Heart left ventricle (tissue), 16 donors: ENCODE results near the gene PCBP1. TPM values are rescaled to one million over a fixed set of nuclear protein-coding genes. Genes with fewer than 3 reads are reported as not detected.
"Not testable (repeated sequence)": the region's sequence is repeated elsewhere in the genome, so short reads cannot be mapped to it uniquely, and the experiment has no call there.

Experiments used
- ATAC-seq, 4 donors: fragments of 200-7000 bp; cut with Tn5 transposase; one replicate each; pipeline ENCODE4 v1.9.1; 2020 to 2022; ENCODE audit warnings: moderate library complexity in 4 of 4, mild to moderate bottlenecking in 3 of 4, moderate number of reproducible peaks in 1 of 4
- DNase-seq, 5 donors: peaks; one replicate each; pipeline ENCODE4 v3.0.0-alpha.2; 2020
- H3K27ac ChIP-seq, 12 donors: fragments of 200-600 bp; sonication (generic) in 4 of 12; one replicate each; pipeline versions ENCODE4 v1.5.0 to v1.8.0; 2016 to 2022; ENCODE audit warnings: mild to moderate bottlenecking in 2 of 12
- H3K27me3 ChIP-seq, 9 donors: fragments of 200-600 bp; sonication (generic) in 2 of 9; one replicate each; pipeline versions ENCODE4 v1.5.1 to v1.8.0; 2016 to 2022; ENCODE audit warnings: mild to moderate bottlenecking in 3 of 9
- H3K36me3 ChIP-seq, 9 donors: fragments of 200-600 bp; sonication (generic) in 2 of 9; one replicate each; pipeline versions ENCODE4 v1.5.0 to v1.8.0; 2018 to 2022; ENCODE audit warnings: mild to moderate bottlenecking in 2 of 9
- H3K4me1 ChIP-seq, 12 donors: fragments of 200-600 bp; sonication (generic) in 4 of 12; one replicate each; pipeline versions ENCODE4 v1.5.0 to v1.8.0; 2016 to 2022; ENCODE audit warnings: mild to moderate bottlenecking in 3 of 12
- H3K4me3 ChIP-seq, 12 donors: fragments of 200-600 bp; sonication (generic) in 4 of 12; one replicate each; pipeline versions ENCODE4 v1.5.0 to v1.8.0; 2017 to 2022; ENCODE audit warnings: mild to moderate bottlenecking in 9 of 12, moderate library complexity in 4 of 12
- H3K9me3 ChIP-seq, 12 donors: fragments of 200-600 bp; sonication (generic) in 4 of 12; one replicate each; pipeline versions ENCODE4 v1.5.0 to v1.8.0; 2016 to 2022; ENCODE audit warnings: mild to moderate bottlenecking in 1 of 12
- CTCF ChIP-seq, 12 donors: fragments of 200-600 bp; sonication (generic) in 4 of 12; IDR thresholded peaks; one replicate each; pipeline versions ENCODE4 v1.5.0 to v1.8.0; 2018 to 2022; ENCODE audit warnings: antibody characterized with exemption in 12 of 12, mild to moderate bottlenecking in 5 of 12
- POLR2A ChIP-seq, 2 donors: fragments of 450-650 bp; IDR thresholded peaks; one replicate each; pipeline ENCODE4 v1.6.1; 2017; ENCODE audit warnings: antibody characterized with exemption in 2 of 2, mild to moderate bottlenecking in 2 of 2, moderate library complexity in 2 of 2
- WGBS, 4 donors: extraction: QIAGEN DNeasy Blood & Tissue Kit in 2 of 4; methylation state at CpG; one replicate each; pipeline versions ENCODE4 v1.1.5 to v1.1.7; 2013 to 2018; 5-methylcytosine and 5-hydroxymethylcytosine counted together
- intact Hi-C, 10 donors: fragments of 100-400 bp; cut with DNase I; formaldehyde crosslinking; loops; one replicate each; pipeline versions ENCODE4 v1.11.1 to v1.14.2; 2022
- polyA plus RNA-seq, 2 donors: library from polyadenylated mRNA; stranded (reverse); fragments of 200-250 nt; gene quantifications; one replicate each; pipeline ENCODE4 v1.2.3, GENCODE V29; 2013
- total RNA-seq, 9 donors: library from RNA; depleted of rRNA in 2 of 9; stranded (reverse); fragments of >200 nt in 2 of 9; fragmentation: NEBNext Ultra II Directional in 3 of 9; extraction: Animal tissue kit (Norgen Biotek cat#: 25700) in 3 of 9; gene quantifications; one replicate each; pipeline versions ENCODE4 v1.1.0 to v1.2.4, GENCODE V29; 2016 to 2023
- donor health status: ischemic (EF 13 %, LVEDD 7.1; RV severe dilation, severe dysfunction).
- donor health status: healthy with polysubstance abuse.
- donor health status: DM: no; HTN: yes; CAD: no.
- donor health status: DM: no; HTN: no; CAD: no.
- donor health status: ischemic (EF 25% LVEDD 6.9; RV normal size, moderate dysfunction).
- donor health status: ischemic (EF 25% LVEDD 5.7; RV mildly dilated, moderate dysfunction).
- donor health status: healthy.
- donor health status: DM: yes; HTN: yes; CAD: no.
- donor health status: ischemic (EF 35%, LVEDD 5.7; RV mildly dilated, moderate dysfunction).
- donor health status: nonischemic (EF 11% LVEDD 7.7; RV severe dilation, severe dysfunction).
- donor health status: DM: yes; HTN: yes; CAD: no.
- donor health status: PGD.
- donor health status: ischemic (EF 29% LVEDD 5.4; RV normal size, mild dysfunction).
- donor health status: nonischemic (EF 23%, LVEDD 6.1; RV moderate dilation, normal function).

PCBP1 gene
- total and polyA plus RNA-seq, 11 donors: 106 to 296 (median 205) TPM

- intact Hi-C loops: no loop called here
- H3K4me1 ChIP-seq: peaks cover 0 to 42% (median 4%) of the 10 kb centered on the region in 12 donors
- H3K4me3 ChIP-seq: peak overlapping the region in 1 of 12 donors; percentile 23
- peak overlapping the region in 2 of 12 donors; percentile 21 to 77 for H3K27ac ChIP-seq
- H3K9me3 ChIP-seq: no peaks in the 10 kb centered on the region
- H3K36me3 ChIP-seq: no peaks in the 10 kb centered on the region
- TF ChIP-seq POLR2A (IDR thresholded peaks at IDR 0.05) (no peak), CTCF (IDR thresholded peaks at IDR 0.05) (no peak)
- ATAC-seq (no peak), DNase-seq (peak in 1 of 5 donors; percentile 8)
- 85 to 95% (median 93%) methylated on average over 5 of the region's 5 CpGs for WGBS, 4 donors
- no peaks in the 10 kb centered on the region for H3K27me3 ChIP-seq
These were observed 16.3 kb downstream of the PCBP1 start for GRCh38 chr2:70103531-70104061.

- ATAC-seq: peak in 1 of 4 donors; percentile 40
These were observed 17.2 kb downstream of the PCBP1 start for GRCh38 chr2:70104231-70105111.

GRCh38 chr2:70106138-70106537 is 18.9 kb downstream of the PCBP1 start:
- H3K4me3 ChIP-seq, intact Hi-C loops, DNase-seq, ATAC-seq, H3K27me3 ChIP-seq, H3K36me3 ChIP-seq, H3K27ac ChIP-seq, H3K9me3 ChIP-seq: not testable (repeated sequence)
- H3K4me1 ChIP-seq: peaks cover 0 to 61% (median 4%) of the 10 kb centered on the region in 12 donors
- 95 to 97% (median 96%) methylated on average over 8 of the region's 8 CpGs for WGBS, 4 donors

More at GRCh38 chr2:70104231-70105111, 17.2 kb downstream of the PCBP1 start:
- H3K36me3 ChIP-seq: no peaks in the 10 kb centered on the region
- DNase-seq: peak in 4 of 5 donors; percentile 10 to 51 (median 38)
- H3K27me3 ChIP-seq: no peaks in the 10 kb centered on the region
- peaks cover 0 to 51% (median 4%) of the 10 kb centered on the region in 12 donors for H3K4me1 ChIP-seq
- peak overlapping the region in 4 of 12 donors; percentile 2 to 77 (median 26) for H3K27ac ChIP-seq
- intact Hi-C loops: no loop called here
- H3K9me3 ChIP-seq: no peaks in the 10 kb centered on the region
- 52 to 62% (median 58%) methylated on average over 11 of the region's 11 CpGs for WGBS, 4 donors
- H3K4me3 ChIP-seq: peak overlapping the region in 6 of 12 donors; percentile 10 to 32 (median 16)
- no peak for TF ChIP-seq POLR2A (IDR thresholded peaks at IDR 0.05)
- TF ChIP-seq CTCF (IDR thresholded peaks at IDR 0.05): no peak

DNA sequence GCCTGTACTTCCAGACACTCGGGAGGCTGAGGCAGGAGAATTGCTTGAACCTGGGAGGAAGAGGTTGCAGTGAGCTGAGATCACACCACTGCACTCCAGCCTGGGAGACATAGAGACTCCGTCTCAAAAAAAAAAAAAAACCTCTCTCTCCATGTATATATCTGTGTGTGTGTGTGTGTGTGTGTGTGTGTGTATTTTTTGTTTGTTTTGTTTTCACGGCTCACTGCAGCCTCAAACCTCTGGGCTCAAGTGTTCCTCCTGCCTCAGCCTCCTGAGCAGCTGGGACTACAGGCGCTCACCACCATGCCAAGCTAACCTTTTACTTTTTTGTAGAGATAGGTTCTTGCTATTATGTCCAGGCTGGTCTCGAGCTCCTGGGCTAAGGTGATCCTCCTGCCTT is 23.1 kb downstream of the PCBP1 start:
- 96 to 98% (median 96%) methylated on average over 5 of the region's 5 CpGs for WGBS, 4 donors
- H3K9me3 ChIP-seq, H3K4me3 ChIP-seq, H3K36me3 ChIP-seq, H3K27ac ChIP-seq, ATAC-seq, DNase-seq, H3K27me3 ChIP-seq, intact Hi-C loops: not testable (repeated sequence)
- peaks cover 0 to 55% (median 6%) of the 10 kb centered on the region in 12 donors for H3K4me1 ChIP-seq
